ENCODE results near the gene PPARG.
"Not testable (repeated sequence)": the region's sequence is repeated elsewhere in the genome, so short reads cannot be mapped to it uniquely, and the experiment has no call there.

PPARG gene

DNA sequence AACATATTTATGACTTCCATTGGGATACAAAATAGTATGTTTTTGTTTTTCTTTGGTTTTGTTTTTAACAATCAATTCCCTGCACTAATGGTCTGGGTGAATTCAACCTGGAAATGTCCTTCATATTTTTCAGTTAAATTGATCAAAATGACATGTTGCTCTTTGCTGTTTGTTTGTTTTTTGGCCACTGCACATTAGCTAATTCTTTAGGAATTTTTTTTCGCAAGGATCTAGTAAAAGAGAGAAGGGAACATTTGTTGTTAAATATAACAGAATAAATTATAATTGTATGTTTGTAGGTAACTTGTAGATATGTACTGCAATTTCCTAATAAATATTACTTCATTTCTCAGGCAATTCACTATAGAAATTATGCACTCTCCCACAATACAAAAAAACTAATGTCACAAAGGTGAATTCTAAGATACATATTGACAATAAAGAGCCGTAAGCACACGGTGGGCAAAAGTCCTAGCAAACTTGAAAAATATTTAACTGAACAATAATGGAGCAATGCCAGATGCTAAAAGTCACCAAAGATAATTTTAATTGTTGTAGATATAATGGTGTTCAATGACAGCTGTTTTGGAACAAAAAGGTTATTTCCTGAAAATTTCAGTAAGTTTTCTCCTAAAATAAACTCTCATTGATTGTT is 21.4 kb upstream of the PPARG start:
- DNase-seq: no peak
- H3K9me3 ChIP-seq (ENCODE audit: control extremely low read depth in 1 of 5, control insufficient read depth in 4 of 5, insufficient read depth in 2 of 5, low read depth in 1 of 5, low read length in 4 of 5): no peaks in the 10 kb centered on the region
- no peaks in the 10 kb centered on the region for H3K27me3 ChIP-seq (replicated peaks in 2 of 5; ENCODE audit: control insufficient read depth in 4 of 5, insufficient read depth in 5 of 5, low read length in 4 of 5)
- ChIA-PET CTCF (no interaction called here), POLR2A (no interaction called here)
- H3K36me3 ChIP-seq (ENCODE audit: control insufficient read depth in 4 of 4, insufficient read depth in 4 of 4, low read length in 3 of 4): no peaks in the 10 kb centered on the region
- WGBS (ENCODE audit: insufficient coverage): no CpG with 5 or more reads among the region's 3 CpGs
- no peak overlapping the region for H3K4me3 ChIP-seq (ENCODE audit: control insufficient read depth in 1 of 7, extremely low read depth in 1 of 7, insufficient read depth in 4 of 7, low read depth in 2 of 7, low read length in 6 of 7)
- H3K27ac ChIP-seq (ENCODE audit: insufficient read depth in 1 of 2, low read depth in 1 of 2, low read length in 2 of 2, poor library complexity in 1 of 2, severe bottlenecking in 2 of 2): no peak overlapping the region
- no peaks in the 10 kb centered on the region for H3K4me1 ChIP-seq (ENCODE audit: control extremely low read depth in 1 of 4, control insufficient read depth in 4 of 4, insufficient read depth in 4 of 4, low read length in 3 of 4)

DNA sequence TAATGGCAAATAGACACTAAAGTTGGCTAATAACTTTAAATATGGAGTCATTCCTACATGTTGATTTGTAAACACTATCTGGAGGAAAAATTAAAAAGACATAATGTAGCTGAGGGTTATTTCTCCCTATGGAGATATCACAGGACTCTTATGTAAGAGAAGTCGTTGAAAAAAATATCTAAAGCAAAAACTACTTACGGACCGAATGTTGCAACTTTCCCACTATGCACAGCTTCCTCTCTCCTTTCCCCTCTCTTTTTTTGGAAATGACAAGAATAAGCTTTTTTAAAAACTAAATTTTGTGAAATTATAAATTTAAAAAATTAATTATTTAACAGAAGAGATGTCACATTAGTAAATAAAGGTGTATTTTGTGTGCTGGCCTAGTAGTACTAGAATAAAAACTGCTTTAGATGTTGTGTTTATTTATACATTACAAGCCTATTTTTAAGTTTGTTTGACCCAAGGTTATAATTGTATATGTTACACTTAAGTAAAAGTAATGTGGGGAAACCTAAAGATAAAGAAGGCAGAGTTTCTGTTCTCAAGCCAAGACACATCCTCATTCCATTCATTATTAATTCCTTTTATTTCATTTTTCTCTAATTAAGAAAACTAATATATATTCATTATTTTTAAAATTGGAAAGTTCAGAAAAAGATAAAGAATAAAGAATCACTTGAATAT is 20.7 kb upstream of the PPARG start:
- Histone ChIP-seq H3K9me3 (ENCODE audit: control extremely low read depth in 1 of 5, control insufficient read depth in 4 of 5, insufficient read depth in 2 of 5, low read depth in 1 of 5, low read length in 4 of 5) (no peaks in the 10 kb centered on the region), H3K4me1 (ENCODE audit: control extremely low read depth in 1 of 4, control insufficient read depth in 4 of 4, insufficient read depth in 4 of 4, low read length in 3 of 4) (no peaks in the 10 kb centered on the region), H3K4me3 (ENCODE audit: control insufficient read depth in 1 of 7, extremely low read depth in 1 of 7, insufficient read depth in 4 of 7, low read depth in 2 of 7, low read length in 6 of 7) (no peak overlapping the region), H3K36me3 (ENCODE audit: control insufficient read depth in 4 of 4, insufficient read depth in 4 of 4, low read length in 3 of 4) (no peaks in the 10 kb centered on the region), H3K27me3 (replicated peaks in 2 of 5; ENCODE audit: control insufficient read depth in 4 of 5, insufficient read depth in 5 of 5, low read length in 4 of 5) (no peaks in the 10 kb centered on the region), H3K27ac (ENCODE audit: insufficient read depth in 1 of 2, low read depth in 1 of 2, low read length in 2 of 2, poor library complexity in 1 of 2, severe bottlenecking in 2 of 2) (no peak overlapping the region)
- ChIA-PET CTCF (no interaction called here), POLR2A (no interaction called here)
- no peak for DNase-seq
- no CpG with 5 or more reads among the region's 3 CpGs for WGBS (ENCODE audit: insufficient coverage)

DNA sequence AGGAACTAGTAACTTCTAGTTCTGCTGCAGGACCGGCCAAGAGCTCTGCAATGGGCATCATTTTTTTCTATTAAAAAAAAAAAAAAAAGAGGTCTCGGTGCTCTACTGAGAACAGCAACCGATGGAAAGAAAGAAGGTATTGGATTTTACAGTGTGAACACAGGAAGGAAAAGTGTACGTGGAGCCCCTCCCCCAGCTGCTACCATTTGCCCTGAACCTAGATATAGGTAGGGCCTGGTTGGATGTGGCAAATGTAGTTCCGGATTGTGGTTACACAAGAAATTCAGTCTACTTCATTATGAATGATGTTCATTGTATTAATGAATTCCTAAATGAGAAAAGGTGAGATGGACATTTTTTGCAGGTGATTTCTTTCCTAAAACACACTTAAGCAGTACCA is 17.9 kb upstream of the PPARG start:
- Histone ChIP-seq H3K4me3 (ENCODE audit: control insufficient read depth in 1 of 7, extremely low read depth in 1 of 7, insufficient read depth in 4 of 7, low read depth in 2 of 7, low read length in 6 of 7) (no peak overlapping the region), H3K36me3 (ENCODE audit: control insufficient read depth in 4 of 4, insufficient read depth in 4 of 4, low read length in 3 of 4) (no peaks in the 10 kb centered on the region), H3K9me3 (ENCODE audit: control extremely low read depth in 1 of 5, control insufficient read depth in 4 of 5, insufficient read depth in 2 of 5, low read depth in 1 of 5, low read length in 4 of 5) (no peaks in the 10 kb centered on the region), H3K4me1 (ENCODE audit: control extremely low read depth in 1 of 4, control insufficient read depth in 4 of 4, insufficient read depth in 4 of 4, low read length in 3 of 4) (no peaks in the 10 kb centered on the region), H3K27ac (ENCODE audit: insufficient read depth in 1 of 2, low read depth in 1 of 2, low read length in 2 of 2, poor library complexity in 1 of 2, severe bottlenecking in 2 of 2) (no peak overlapping the region), H3K27me3 (replicated peaks in 2 of 5; ENCODE audit: control insufficient read depth in 4 of 5, insufficient read depth in 5 of 5, low read length in 4 of 5) (no peaks in the 10 kb centered on the region)
- no peak for DNase-seq
- ChIA-PET CTCF (no interaction called here), POLR2A (no interaction called here)
- WGBS (ENCODE audit: insufficient coverage): no CpG with 5 or more reads among the region's 5 CpGs

DNA sequence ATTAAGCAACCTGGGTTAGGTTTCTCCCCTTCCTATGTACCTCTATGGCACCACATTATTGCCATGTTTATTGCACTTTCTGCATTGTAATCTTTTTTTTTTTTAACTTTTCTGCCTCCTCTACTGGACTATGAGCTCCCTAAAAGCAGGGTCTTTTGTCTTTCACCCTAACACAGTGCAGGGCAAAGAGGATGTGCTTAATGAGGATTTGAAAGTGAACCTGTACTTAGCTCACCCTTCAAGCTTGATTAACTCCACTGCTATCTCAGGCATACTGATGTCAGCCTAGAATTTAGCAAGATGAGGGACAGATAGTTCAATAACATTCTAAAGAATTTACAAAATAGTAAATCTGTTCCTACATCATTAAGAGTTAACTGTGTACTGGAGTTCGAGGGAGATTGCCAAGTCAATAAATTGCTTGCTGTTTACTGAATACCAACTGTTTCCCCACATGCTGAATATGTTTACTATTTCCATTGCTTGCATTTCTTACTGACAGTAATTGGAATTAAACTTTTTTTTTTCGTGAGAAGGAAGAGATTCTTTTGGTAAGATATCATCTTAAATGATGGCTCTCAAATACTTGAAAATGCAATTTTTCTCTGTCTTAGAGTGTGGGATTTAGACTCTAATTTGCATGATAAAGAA is 15.7 kb upstream of the PPARG start:
- ChIA-PET POLR2A (no interaction called here), CTCF (no interaction called here)
- 100% methylated on average over 1 of the region's 2 CpGs for WGBS (ENCODE audit: insufficient coverage)
- no peak for DNase-seq
- no peaks in the 10 kb centered on the region for H3K9me3 ChIP-seq (ENCODE audit: control extremely low read depth in 1 of 5, control insufficient read depth in 4 of 5, insufficient read depth in 2 of 5, low read depth in 1 of 5, low read length in 4 of 5)
- no peak overlapping the region for H3K27ac ChIP-seq (ENCODE audit: insufficient read depth in 1 of 2, low read depth in 1 of 2, low read length in 2 of 2, poor library complexity in 1 of 2, severe bottlenecking in 2 of 2)
- no peaks in the 10 kb centered on the region for H3K36me3 ChIP-seq (ENCODE audit: control insufficient read depth in 4 of 4, insufficient read depth in 4 of 4, low read length in 3 of 4)
- no peaks in the 10 kb centered on the region for H3K4me1 ChIP-seq (ENCODE audit: control extremely low read depth in 1 of 4, control insufficient read depth in 4 of 4, insufficient read depth in 4 of 4, low read length in 3 of 4)
- no peak overlapping the region for H3K4me3 ChIP-seq (ENCODE audit: control insufficient read depth in 1 of 7, extremely low read depth in 1 of 7, insufficient read depth in 4 of 7, low read depth in 2 of 7, low read length in 6 of 7)
- H3K27me3 ChIP-seq (replicated peaks in 2 of 5; ENCODE audit: control insufficient read depth in 4 of 5, insufficient read depth in 5 of 5, low read length in 4 of 5): peaks cover 0 to under 1% (median 0%) of the 10 kb centered on the region in 5 experiments

DNA sequence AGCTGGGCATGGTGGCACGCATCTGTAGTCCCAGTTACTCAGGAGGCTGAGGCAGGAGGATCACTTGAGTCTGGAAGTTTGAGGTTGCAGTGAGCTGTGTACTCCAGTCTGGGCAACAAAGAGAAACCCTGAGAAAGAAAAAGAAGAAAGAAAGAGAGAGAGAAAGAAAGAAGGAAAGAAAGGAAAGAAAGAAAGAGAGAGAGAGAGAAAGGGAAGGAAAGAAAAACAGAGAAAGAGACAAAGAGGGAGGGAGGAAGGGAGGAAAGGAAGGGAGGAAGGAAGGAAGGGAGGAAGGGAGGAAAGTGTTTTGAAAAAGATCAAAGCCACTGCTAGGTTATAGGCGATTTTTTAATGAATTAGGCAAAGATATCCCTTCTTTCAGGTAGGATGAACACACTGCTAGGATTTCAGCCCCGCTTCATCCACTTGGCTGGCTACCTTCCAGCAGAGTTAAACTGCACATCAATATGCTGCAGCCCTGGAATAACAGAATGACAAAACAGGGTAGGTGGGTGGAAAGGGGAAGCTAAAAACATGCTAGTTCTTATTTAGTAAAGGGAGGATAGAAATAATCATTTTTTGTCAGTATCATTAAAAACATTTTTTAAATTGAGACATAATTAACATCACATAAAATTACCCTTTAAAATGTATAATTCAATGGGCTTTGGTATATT is 12.8 kb upstream of the PPARG start:
- no peak overlapping the region for H3K27ac ChIP-seq (ENCODE audit: insufficient read depth in 1 of 2, low read depth in 1 of 2, low read length in 2 of 2, poor library complexity in 1 of 2, severe bottlenecking in 2 of 2)
- CTCF ChIA-PET: no interaction called here
- no peak overlapping the region for H3K4me3 ChIP-seq (ENCODE audit: control insufficient read depth in 1 of 7, extremely low read depth in 1 of 7, insufficient read depth in 4 of 7, low read depth in 2 of 7, low read length in 6 of 7)
- H3K9me3 ChIP-seq (ENCODE audit: control extremely low read depth in 1 of 5, control insufficient read depth in 4 of 5, insufficient read depth in 2 of 5, low read depth in 1 of 5, low read length in 4 of 5): no peaks in the 10 kb centered on the region
- POLR2A ChIA-PET: no interaction called here
- 60% methylated on average over 2 of the region's 3 CpGs for WGBS (ENCODE audit: insufficient coverage)
- no peak for DNase-seq
- no peaks in the 10 kb centered on the region for H3K4me1 ChIP-seq (ENCODE audit: control extremely low read depth in 1 of 4, control insufficient read depth in 4 of 4, insufficient read depth in 4 of 4, low read length in 3 of 4)
- peaks cover 0 to 13% (median 3%) of the 10 kb centered on the region in 5 experiments for H3K27me3 ChIP-seq (replicated peaks in 2 of 5; ENCODE audit: control insufficient read depth in 4 of 5, insufficient read depth in 5 of 5, low read length in 4 of 5)
- no peaks in the 10 kb centered on the region for H3K36me3 ChIP-seq (ENCODE audit: control insufficient read depth in 4 of 4, insufficient read depth in 4 of 4, low read length in 3 of 4)

DNA sequence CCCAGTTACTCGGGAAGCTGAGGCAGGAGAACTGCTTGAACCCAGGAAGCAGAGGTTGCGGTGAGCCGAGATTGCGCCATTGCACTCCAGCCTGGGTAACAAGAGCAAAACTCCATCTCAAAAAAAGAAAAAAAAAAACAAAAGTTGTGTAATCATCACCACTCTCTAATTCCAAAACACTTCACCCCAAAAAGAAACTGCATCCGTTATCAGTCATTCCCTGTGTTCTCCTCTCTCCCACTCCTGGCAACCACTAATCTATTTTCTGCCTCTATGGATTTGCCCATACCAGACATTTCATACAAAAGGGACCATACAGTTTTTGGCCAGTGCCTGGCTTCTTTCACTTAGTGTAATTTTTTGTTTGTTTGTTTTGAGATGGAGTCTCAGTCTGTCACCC is 12.0 kb upstream of the PPARG start:
- H3K27ac ChIP-seq (ENCODE audit: insufficient read depth in 1 of 2, low read depth in 1 of 2, low read length in 2 of 2, poor library complexity in 1 of 2, severe bottlenecking in 2 of 2); H3K9me3 ChIP-seq (ENCODE audit: control extremely low read depth in 1 of 5, control insufficient read depth in 4 of 5, insufficient read depth in 2 of 5, low read depth in 1 of 5, low read length in 4 of 5); DNase-seq; H3K36me3 ChIP-seq (ENCODE audit: control insufficient read depth in 4 of 4, insufficient read depth in 4 of 4, low read length in 3 of 4); H3K4me3 ChIP-seq (ENCODE audit: control insufficient read depth in 1 of 7, extremely low read depth in 1 of 7, insufficient read depth in 4 of 7, low read depth in 2 of 7, low read length in 6 of 7); CTCF ChIA-PET; POLR2A ChIA-PET; H3K4me1 ChIP-seq (ENCODE audit: control extremely low read depth in 1 of 4, control insufficient read depth in 4 of 4, insufficient read depth in 4 of 4, low read length in 3 of 4): not testable (repeated sequence)
- WGBS (ENCODE audit: insufficient coverage): 100% methylated on average over 1 of the region's 5 CpGs
- peaks cover 0 to 13% (median 3%) of the 10 kb centered on the region in 5 experiments for H3K27me3 ChIP-seq (replicated peaks in 2 of 5; ENCODE audit: control insufficient read depth in 4 of 5, insufficient read depth in 5 of 5, low read length in 4 of 5)

DNA sequence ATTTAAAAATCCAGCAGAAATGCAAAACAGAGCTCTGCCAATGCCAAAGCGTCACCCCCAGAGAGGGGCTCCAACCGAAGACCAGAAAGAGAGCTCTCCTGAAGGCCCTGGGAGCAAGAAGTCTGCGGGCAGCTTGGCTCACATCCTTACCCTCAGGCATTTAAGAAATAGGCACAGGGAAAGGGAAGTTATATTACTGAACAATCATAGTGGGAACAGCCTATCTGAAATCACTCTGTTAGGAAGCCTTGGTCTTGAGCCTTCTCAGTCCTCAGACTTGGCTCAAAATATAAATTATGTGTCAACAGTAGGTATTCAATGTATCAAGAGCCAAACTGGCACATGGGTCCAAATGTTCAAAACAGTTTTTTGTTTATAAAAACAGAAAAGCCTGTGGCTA is 10.3 kb upstream of the PPARG start:
- peaks cover 0 to 16% (median 8%) of the 10 kb centered on the region in 5 experiments for H3K27me3 ChIP-seq (replicated peaks in 2 of 5; ENCODE audit: control insufficient read depth in 4 of 5, insufficient read depth in 5 of 5, low read length in 4 of 5)
- no peaks in the 10 kb centered on the region for H3K36me3 ChIP-seq (ENCODE audit: control insufficient read depth in 4 of 4, insufficient read depth in 4 of 4, low read length in 3 of 4)
- H3K9me3 ChIP-seq (ENCODE audit: control extremely low read depth in 1 of 5, control insufficient read depth in 4 of 5, insufficient read depth in 2 of 5, low read depth in 1 of 5, low read length in 4 of 5): no peaks in the 10 kb centered on the region
- no peak for DNase-seq
- H3K4me1 ChIP-seq (ENCODE audit: control extremely low read depth in 1 of 4, control insufficient read depth in 4 of 4, insufficient read depth in 4 of 4, low read length in 3 of 4): no peaks in the 10 kb centered on the region
- 100% methylated on average over 3 of the region's 3 CpGs for WGBS (ENCODE audit: insufficient coverage)
- no peak overlapping the region for H3K27ac ChIP-seq (ENCODE audit: insufficient read depth in 1 of 2, low read depth in 1 of 2, low read length in 2 of 2, poor library complexity in 1 of 2, severe bottlenecking in 2 of 2)
- H3K4me3 ChIP-seq (ENCODE audit: control insufficient read depth in 1 of 7, extremely low read depth in 1 of 7, insufficient read depth in 4 of 7, low read depth in 2 of 7, low read length in 6 of 7): no peak overlapping the region
- POLR2A ChIA-PET: no interaction called here
- CTCF ChIA-PET: no interaction called here
